ENCODE results near the gene ZCCHC7.
"Not testable (repeated sequence)": the region's sequence is repeated elsewhere in the genome, so short reads cannot be mapped to it uniquely, and the experiment has no call there.

The ZCCHC7 gene

DNA sequence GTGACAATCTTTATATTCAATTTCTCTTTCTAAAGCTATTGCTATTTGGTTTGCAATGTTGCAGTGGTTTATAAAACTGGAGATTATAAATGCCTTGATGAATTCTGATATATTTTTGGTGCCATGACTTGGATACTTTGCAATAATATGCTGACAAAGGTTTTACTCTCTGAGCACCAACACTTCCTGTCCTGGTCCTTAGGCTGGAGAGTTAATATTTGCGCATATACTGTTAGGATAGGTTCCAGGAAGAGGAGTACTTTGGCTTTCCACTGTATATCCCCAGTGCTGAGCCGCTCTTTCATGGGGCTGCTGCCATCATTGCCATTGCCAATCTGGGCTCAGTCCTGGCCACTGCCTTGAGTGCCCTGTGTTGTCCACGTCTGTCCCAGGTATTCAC lies 139.6 kb downstream of the ZCCHC7 start:
- no peak for DNase-seq

DNA sequence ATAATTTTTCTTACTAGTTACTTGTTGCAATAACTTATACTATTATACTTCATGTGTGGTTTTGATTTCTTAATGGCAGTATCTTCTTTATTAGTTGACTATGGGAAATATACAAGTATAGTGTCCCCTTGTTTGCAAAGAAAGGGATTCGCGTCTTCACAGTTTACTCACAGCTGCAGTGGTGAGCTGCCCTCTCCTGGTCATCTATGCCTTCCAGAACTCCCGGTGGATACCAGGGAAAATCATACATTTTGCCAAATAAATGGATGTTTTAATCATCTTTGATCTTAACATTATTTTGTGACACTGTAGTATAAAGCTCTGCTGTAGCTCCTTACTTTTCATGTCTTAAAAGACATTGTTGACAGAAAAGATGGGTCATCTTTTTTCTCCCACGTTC lies 142.0 kb downstream of the ZCCHC7 start:
- no peak for DNase-seq

DNA sequence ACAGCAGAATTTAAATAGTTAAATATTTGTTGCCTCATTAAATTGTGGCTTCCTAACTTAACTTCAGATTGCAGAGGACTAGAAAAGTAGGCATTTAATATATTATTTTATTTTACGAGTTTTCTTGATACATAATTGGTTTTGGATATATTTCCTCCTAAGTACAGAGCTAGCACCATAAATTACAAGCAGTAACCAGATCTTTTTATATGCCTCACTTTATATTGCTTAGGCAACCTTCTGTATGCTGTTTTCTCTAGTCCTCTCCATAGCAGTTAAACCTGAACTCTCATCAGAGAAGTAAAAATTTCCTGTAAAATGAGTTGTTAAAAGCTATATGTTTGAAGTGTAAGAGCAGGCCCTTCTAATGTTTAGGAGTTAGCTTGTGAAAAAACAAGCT lies 144.2 kb downstream of the ZCCHC7 start:
- no peak for DNase-seq

DNA sequence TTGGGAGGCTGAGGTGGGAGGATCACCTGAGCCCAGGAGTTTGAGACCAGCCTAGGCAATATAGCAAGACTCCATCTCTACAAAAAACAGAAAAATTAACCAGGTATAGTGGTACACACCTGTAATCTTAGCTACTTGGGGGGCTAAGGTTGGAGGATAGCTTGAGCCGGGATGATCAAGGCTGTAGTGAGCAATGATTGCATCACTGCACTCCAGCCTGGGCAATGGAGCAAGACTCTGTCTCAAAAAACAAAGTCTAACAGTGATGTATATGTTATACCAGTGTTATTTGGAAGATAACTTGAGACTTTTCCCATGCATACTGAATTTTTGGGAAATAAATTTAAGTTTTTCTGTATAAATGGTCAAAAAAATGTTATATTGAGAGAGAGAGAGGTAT lies 146.3 kb downstream of the ZCCHC7 start:
- no peak for DNase-seq

DNA sequence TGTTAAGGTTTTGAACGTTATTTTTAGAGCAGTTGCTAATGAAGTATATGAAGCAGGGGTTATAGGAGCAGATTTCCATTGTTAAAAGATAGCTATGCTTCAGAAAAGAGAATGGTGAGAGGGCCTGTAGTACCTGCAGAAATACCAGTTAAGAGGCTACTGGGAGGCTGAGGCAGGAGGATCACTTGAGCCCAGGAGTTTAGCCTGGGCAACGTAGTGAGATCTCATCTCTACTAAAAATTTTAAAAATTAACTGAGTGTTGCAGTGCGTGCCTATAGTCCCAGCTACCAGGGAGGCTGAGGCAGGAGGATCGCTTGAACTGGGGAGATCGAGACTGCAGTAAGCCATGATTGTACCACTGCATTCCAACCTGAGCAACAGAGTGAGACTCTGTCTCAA lies 148.8 kb downstream of the ZCCHC7 start:
- no peak for DNase-seq

DNA sequence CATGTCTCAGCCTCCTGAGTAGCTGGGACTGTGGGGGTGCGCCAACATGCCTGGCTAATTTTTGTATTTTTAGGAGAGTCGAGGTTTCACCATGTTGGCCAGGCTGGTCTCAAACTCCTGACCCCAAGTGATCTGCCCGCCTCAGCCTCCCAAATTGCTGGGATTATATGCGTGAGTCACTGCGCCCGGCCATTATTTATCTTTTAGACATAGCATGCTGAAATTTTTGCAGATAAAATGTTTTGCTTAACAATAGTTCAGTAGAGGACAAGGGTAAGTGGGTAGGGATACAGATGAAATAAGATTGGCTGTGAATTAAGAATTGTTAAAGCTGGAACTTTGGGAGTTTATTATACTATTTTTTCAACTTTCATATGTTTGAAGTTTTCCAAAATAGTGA lies 151.3 kb downstream of the ZCCHC7 start:
- no peak for DNase-seq

DNA sequence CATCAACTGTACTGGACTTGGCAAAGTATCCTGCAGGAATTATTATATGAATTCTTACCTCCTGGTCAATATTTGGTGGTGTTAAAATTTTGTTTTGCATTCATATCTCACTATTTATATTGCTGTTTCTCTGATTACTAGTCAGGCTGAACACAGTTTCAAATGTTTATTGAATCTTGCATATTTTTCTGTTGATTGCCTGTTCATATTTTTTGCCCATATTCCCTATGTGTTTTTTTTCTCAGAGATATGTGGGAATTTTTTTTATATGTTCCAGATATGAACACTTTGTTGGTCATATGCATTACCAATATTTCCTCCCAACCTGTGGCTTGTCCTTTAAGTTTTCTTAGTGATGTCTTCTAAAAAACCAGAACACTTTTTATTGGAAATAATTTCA lies 153.2 kb downstream of the ZCCHC7 start:
- DNase-seq: no peak

DNA sequence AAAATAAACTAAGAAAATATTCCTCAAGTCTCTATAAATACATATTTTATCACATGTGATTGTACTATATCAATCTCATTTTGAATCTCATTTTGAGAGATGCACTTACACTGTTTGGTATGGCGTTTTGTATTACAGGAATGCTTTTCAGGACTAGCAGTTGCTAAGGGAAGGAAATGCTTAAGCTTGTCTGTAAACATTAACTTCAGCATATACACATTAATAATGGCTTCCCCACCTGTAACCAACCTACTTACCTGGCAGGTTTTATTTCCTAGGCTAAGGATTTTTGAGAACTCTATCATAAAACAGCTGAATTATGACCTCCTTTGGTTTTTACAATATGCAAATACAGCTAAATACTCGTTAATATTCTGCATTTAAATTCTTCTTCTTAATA lies 161.2 kb downstream of the ZCCHC7 start:
- DNase-seq: no peak

DNA sequence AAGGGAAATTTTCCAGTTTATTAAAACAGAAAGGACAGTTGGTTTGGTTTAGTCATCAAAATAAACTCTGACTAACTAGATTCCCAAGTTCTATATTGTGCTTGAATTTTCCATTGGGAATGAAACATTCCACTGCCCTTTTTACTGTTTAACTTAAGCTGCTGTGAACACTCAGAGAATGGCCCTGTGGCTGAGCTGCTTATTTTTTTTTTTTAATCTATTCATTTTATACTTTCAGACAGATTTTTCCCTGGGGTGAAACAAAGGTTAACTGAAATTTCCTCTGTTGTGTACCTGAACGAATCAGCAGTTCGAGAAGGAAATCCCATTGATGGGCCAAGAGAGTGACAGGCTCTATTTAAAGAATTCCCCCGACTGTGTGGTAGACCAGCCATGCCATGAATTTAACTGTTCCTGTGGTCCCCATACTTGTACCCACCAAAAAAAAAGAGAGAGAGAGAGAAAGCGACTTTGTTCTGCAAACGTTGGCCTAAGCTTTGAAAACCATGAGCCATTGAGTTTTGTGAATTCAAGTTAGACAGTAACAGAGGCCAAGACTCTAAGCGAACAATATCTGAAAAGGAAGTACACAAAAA lies 163.5 kb downstream of the ZCCHC7 start:
- DNase-seq: no peak

DNA sequence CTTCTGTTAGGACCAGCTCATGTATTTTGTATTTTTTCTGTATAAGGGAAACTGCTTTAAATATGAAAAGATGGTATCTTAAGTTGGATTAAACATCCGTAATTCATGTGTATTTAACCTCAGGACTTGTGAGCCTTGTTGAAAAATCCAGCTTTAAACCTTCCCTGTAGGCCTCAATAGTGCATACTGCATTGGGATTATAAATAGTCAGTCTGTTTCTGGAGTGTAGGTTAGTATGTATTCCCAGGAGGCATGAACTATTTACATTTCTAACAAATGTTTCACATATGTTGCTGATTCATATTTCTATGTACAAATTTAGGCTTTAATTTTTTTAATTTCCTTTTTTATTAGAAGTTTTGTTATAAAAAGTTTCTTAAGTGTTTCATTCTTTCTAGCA lies 164.3 kb downstream of the ZCCHC7 start:
- no peak for DNase-seq

DNA sequence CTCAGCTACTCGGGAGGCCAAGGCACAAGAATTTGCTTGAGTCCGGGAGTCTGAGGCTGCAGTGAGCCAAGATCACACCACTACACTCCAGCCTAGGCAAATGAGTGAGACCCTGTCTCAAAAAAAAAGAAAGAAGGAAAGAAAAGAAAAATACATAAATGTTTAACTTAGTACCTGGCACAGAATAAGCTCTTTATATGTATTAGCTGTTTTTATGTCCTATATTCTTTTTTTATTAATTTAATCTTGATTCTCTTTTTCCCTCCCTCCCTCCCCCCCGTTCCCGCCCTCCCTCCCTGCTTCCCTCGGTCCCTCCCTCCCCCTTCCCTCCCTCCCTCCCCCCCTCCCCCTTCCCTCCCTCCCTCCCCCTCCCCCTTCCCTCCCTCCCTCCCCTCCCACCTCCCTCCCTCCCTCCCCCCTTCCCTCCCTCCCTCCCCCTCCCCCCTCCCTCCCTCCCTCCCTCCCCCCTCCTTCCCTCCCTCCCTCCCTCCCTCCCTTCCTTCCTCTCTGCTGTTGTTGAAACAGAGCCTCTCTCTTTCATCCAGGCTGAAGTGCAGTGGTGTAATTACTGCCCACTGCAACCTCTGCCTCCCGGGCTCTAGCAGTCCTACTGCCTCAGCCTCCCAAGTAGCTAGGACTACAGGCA lies 166.3 kb downstream of the ZCCHC7 start:
- DNase-seq: no peak

DNA sequence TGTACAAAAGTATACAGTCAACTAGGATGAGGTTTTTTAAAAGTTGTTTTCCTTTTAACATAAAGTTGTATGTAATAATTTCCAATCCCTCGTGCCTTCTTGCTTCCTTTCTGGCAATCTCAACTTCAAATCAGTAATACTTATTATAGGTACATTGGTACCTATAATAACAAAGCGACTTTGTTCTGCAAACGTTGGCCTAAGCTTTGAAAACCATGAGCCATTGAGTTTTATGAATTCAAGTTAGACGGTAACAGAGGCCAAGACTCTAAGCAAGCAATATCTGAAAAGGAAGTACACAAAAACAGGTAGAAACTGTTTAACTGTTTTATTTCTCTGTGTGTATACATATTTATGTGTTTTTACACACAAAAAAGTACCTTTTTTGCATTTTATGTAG lies 166.9 kb downstream of the ZCCHC7 start:
- DNase-seq: no peak

DNA sequence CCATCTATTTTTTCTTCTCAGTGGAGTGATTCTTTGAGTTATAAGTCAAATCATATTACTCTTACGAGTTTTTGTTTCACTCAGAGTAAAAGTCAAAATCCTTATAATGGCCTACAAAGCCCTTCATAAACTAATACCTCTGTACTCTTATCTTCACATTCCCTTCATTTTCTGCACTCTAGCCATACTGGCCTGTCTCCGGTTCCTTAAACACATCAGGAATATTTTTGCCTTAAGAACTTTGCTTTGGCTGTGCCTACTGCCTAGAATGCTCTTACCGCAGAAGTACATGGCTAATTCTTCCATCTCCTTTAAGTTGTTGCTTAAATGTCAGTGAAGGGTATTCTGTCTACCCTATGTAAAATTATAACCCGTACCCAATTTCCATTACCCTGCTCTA lies 169.3 kb downstream of the ZCCHC7 start:
- DNase-seq: no peak

DNA sequence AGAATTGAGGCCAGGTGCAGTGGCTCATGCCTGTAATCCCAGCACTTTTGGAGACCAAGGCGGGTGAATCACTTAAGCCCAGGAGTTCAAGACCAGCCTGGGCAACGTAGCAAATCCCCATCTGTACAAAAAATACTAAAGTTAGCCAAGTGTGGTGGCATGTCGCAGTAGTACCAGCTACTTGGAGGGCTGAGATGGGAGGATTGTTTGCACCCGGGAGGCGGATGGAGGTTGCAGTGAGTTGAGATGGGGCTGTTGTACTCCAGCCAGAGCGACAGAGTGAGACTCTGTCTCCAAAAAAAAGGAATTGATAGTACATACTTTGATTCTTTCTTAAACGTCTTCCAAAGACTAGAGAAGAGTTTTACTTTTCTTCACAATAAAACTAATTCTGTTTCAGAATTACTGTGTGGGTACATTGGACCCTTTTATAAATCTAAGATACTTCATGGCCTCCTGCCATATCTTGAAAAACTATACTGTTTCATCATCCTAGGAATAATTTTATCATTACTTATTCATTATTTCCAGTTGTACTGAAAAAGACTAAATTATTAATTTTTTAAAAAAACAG lies 170.1 kb downstream of the ZCCHC7 start:
- no peak for DNase-seq

DNA sequence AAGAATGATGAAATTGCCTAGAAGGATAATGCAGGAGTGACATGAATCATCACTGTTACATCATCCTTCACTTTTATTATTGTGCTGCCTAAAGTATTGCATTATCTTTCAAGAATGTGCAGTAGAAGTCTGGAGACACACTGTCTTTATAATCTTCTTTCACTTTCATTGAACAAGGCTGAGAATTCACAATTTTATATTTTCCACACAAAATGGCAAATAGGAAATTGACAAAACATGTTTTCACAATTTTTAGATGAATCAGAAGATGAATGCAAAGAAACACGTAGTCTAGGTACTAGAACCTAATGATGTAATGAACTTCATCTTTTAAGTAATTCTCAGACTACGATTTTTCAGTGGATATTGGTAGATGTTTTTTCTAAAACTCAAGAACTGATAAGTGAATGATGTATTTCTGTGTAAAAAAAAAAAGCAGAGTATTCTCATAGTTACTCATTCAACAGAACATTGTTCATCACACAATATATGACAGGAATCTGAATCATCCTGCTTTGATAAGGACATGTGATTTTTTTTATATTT lies 170.6 kb downstream of the ZCCHC7 start:
- no peak for DNase-seq

DNA sequence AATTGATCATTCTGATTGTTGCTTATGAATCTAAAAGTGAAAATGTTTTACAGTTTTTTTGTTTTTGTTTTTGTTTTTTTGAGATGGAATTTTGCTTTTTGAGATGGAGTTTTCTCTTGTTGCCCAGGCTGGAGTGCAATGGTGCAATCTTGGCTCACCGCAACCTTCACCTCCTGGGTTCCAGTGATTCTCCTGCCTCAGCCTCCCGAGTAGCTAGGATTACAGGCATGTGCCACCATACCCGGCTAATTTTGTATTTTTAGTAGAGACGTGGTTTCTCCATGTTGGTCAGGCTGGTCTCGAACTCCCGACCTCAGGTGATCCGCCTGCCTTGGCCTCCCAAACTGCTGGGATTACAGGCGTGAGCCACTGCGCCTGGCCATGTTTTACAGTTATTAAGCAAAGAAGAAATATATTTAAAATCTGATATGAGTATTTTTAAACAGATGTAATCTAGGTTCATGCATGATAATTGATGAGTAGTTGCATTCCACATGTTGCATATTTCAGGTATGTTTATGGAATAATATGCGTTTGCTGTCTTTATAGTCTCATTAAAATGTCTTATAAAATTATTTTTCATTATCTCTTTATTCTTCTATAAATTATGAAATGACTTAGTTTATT lies 171.4 kb downstream of the ZCCHC7 start:
- DNase-seq: not testable (repeated sequence)

DNA sequence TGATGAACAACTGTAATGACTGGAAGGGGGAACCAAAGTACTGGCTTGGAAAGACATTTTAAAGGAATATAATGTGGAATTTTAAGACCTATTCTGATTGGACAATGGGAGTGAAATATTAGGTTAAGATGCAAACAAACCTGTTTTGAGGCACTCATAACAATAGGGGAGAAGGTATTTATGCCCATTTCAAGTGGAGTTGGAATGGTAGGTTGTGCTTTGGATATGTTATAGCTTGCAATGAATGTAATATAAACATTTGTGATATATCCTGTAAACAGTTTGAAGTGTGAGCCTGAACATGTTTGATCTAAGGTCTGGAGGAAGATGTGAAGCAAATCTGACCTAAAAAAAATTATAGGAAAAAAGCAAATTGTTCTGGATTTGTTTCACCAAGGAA lies 172.5 kb downstream of the ZCCHC7 start:
- DNase-seq: no peak

DNA sequence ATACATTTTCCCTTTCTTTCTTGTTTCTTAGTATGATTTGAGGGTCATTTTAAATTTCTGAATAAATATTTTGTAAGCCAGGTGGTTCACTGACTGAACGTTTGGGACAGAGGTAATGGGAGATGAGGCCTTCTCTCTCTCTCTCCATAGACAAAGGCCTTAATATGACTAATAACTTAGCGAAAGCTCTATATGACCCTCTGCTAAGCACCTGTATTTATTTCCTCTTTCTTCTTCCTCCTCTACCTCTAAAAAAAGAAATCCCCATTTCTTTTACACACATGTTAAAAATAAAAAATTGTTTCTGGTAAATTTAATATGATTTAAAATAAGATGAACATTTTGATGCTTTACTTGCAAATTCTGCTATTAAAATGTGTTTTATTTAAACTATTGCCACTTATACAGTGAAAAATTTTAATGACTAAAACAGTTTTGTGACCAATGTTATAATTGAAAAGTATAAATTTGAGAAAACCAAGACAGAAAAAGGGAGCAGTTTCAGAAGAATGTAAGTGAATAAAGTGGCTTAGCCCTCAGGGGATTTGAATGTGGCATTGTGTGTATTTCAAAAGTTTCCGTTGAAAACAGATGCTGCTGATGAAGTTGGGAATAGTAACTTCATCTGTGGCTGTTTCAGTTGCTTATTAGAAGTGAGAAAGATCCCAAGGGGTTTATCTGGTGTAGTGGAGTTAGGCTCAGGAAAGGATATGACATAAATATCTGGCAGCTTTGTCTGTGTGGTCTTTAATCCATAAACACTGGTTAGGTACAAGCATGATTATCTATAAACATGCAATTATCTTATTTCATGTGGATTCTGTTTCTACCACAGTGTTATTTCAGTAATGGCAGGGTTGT lies 173.5 kb downstream of the ZCCHC7 start:
- DNase-seq: no peak

DNA sequence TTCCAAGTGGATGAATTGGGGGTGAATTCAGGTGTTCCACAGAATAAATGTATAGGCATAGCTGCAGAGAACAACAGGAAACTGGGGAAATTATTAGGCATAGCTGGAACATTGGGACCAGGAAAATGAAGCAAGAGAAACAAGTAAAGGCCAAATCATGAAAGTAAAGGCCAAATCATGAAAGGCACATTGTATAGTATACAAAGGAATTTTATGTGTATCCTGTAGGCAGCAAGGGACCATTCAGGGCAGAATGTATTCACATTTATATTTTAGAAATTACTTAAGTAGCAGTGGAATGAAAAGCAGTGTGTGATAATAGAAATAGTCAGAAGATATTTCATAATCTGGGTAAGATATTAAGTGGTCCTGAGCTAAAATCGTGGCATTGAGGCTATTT lies 174.8 kb downstream of the ZCCHC7 start:
- DNase-seq: no peak

DNA sequence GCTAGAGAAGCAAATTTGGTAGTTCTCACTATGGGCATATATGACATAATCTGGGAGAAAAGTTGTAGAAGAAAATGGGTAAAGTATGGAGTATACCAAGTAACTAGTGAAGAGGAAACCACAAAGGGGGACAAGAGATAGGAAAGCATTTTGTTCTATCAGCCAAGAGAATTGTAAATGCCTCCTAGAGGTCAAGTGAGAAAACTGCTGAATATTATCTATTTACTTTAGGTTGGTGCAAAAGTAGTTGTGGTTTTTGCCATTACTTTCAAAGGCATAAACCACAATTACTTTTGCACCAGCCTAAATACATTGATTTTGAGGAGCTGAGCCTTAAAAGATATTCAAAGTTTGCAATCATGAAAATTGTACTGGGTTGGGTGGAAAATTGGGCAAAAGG lies 175.4 kb downstream of the ZCCHC7 start:
- no peak for DNase-seq

DNA sequence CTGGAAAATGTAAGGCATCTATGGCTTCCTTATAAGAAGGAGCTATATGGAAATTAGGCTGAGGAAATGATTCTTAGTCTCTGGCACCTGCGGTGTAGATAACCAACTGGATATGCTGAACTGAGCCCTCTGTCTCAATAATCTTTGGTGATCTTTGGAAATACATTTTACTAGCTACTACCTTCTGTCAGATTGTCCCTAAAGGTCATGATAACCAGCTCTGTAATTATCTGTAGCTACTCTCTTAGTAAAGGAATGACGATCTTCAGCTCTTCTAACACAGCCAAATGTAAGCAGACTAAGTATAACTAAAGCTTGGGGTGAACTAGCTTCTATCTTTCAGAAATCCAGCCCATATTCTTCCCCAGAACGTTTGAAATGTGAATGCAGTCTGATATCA lies 177.2 kb downstream of the ZCCHC7 start:
- DNase-seq: no peak

DNA sequence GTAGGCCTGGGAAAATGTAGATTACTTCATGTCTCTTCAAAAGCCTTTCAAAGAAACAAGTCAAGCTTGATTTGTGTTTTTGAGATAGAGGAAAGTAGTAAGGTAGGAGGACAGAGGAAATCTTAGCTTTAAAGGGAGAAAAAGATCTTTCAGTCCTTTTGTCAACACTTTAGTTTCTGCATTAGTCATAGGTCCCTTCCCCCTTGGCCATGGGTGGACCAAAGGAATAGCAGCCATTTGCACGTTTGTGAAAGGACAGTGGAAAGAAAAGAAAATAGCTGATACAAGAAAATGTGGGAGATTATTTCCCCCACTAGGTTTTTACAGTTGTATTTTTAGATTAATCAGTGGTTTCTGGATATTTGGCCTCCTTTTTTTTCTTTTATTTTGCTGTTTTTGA lies 180.2 kb downstream of the ZCCHC7 start:
- DNase-seq: no peak

Data from NCI-H1417 treated with DMSO at 0.1 percent for 48 hours (cell line).